ENCODE data around the gene MICAL3.

GRCh38 chr22:18073467-18073866, 49.1 kb upstream of the MICAL3 start:
- TF ChIP-seq CTCF (IDR thresholded peaks at IDR 0.05; ENCODE audit: poor library complexity, severe bottlenecking), result no peak
- TF ChIP-seq REST (IDR thresholded peaks at IDR 0.05; ENCODE audit: borderline replicate concordance), result no peak
- no peak for TF ChIP-seq POLR2AphosphoS5 (IDR thresholded peaks at IDR 0.05)
- no peak for TF ChIP-seq MXI1 (conservative IDR thresholded peaks at IDR 0.05; ENCODE audit: poor library complexity, severe bottlenecking)
- no peak for TF ChIP-seq EZH2 (IDR thresholded peaks at IDR 0.05; ENCODE audit: borderline replicate concordance, insufficient read depth, low read length, poor library complexity, severe bottlenecking)
- TF ChIP-seq TAF1 (IDR thresholded peaks at IDR 0.05; ENCODE audit: low read depth), result no peak
- TF ChIP-seq RAD21 (conservative IDR thresholded peaks at IDR 0.05), result no peak
- no peak for TF ChIP-seq SMC3 (conservative IDR thresholded peaks at IDR 0.05; ENCODE audit: poor library complexity)

Data from neural cell (in vitro differentiated cells).